Measurements from ENCODE around the gene CCDC34. TPM values are rescaled to one million over a fixed set of nuclear protein-coding genes. Genes with fewer than 3 reads are reported as not detected.

The CCDC34 gene
- total and polyA plus RNA-seq, 3 experiments from 2014 or later = 2.3 to 23.0 (median 22.4) TPM

GRCh38 chr11:27317751-27318150, 45.3 kb downstream of the CCDC34 start:
- no peaks in the 10 kb centered on the region for H3K4me1 ChIP-seq (ENCODE audit: insufficient read depth, low read length)
- H3K4me1 Mint-ChIP-seq = peaks cover 0 to 3% (median 0%) of the 10 kb centered on the region in 3 donors
- peaks cover 0 to 2% (median 0%) of the 10 kb centered on the region in 3 donors for H3K36me3 Mint-ChIP-seq
- no peak overlapping the region for H3K4me3 ChIP-seq (ENCODE audit: low read length)
- no peak overlapping the region for H3K27ac Mint-ChIP-seq
- POLR2A ChIA-PET = no interaction called here
- H3K27me3 Mint-ChIP-seq = peaks cover 0 to 11% of the 10 kb centered on the region in 2 donors
- CTCF ChIA-PET = no interaction called here
- H3K9me3 Mint-ChIP-seq = no peaks in the 10 kb centered on the region
- no peaks in the 10 kb centered on the region for H3K27me3 ChIP-seq (ENCODE audit: insufficient read depth, low read length, poor library complexity, severe bottlenecking)
- no peak overlapping the region for H3K27ac ChIP-seq (ENCODE audit: low read depth, low read length)
- no peak for DNase-seq
- no peaks in the 10 kb centered on the region for H3K36me3 ChIP-seq (ENCODE audit: insufficient read depth, low read length)
- no peak overlapping the region for H3K4me3 Mint-ChIP-seq
- H3K9me3 ChIP-seq (ENCODE audit: low read length) = no peaks in the 10 kb centered on the region

GRCh38 chr11:27315836-27316235, 47.2 kb downstream of the CCDC34 start:
- ChIA-PET CTCF (no interaction called here), POLR2A (no interaction called here)
- peaks cover 0 to 11% of the 10 kb centered on the region in 2 donors for H3K27me3 Mint-ChIP-seq
- no peaks in the 10 kb centered on the region for H3K36me3 ChIP-seq (ENCODE audit: insufficient read depth, low read length)
- no peak overlapping the region for H3K4me3 ChIP-seq (ENCODE audit: low read length)
- H3K27me3 ChIP-seq (ENCODE audit: insufficient read depth, low read length, poor library complexity, severe bottlenecking) = no peaks in the 10 kb centered on the region
- no peak overlapping the region for H3K4me3 Mint-ChIP-seq
- no peak overlapping the region for H3K27ac Mint-ChIP-seq
- DNase-seq = no peak
- peaks cover 0 to 3% (median 0%) of the 10 kb centered on the region in 3 donors for H3K4me1 Mint-ChIP-seq
- H3K9me3 ChIP-seq (ENCODE audit: low read length) = no peaks in the 10 kb centered on the region
- no peak overlapping the region for H3K27ac ChIP-seq (ENCODE audit: low read depth, low read length)
- no peaks in the 10 kb centered on the region for H3K4me1 ChIP-seq (ENCODE audit: insufficient read depth, low read length)
- H3K9me3 Mint-ChIP-seq = no peaks in the 10 kb centered on the region
- H3K36me3 Mint-ChIP-seq = no peaks in the 10 kb centered on the region

GRCh38 chr11:27313157-27313821, 49.7 kb downstream of the CCDC34 start:
- H3K27me3 Mint-ChIP-seq = peaks cover 0 to 18% of the 10 kb centered on the region in 2 donors
- H3K36me3 Mint-ChIP-seq = no peaks in the 10 kb centered on the region

GRCh38 chr11:27312110-27312509, 50.9 kb downstream of the CCDC34 start:
- Histone ChIP-seq H3K4me3 (ENCODE audit: low read length) (no peak overlapping the region), H3K4me1 (ENCODE audit: insufficient read depth, low read length) (no peaks in the 10 kb centered on the region), H3K9me3 (ENCODE audit: low read length) (no peaks in the 10 kb centered on the region), H3K36me3 (ENCODE audit: insufficient read depth, low read length) (no peaks in the 10 kb centered on the region), H3K27me3 (ENCODE audit: insufficient read depth, low read length, poor library complexity, severe bottlenecking) (no peaks in the 10 kb centered on the region), H3K27ac (ENCODE audit: low read depth, low read length) (no peak overlapping the region)
- ChIA-PET POLR2A (no interaction called here), CTCF (no interaction called here)
- Mint-ChIP-seq H3K36me3 (no peaks in the 10 kb centered on the region), H3K27me3 (peaks cover 2 to 18% of the 10 kb centered on the region in 2 donors), H3K4me1 (no peaks in the 10 kb centered on the region), H3K4me3 (no peak overlapping the region), H3K27ac (no peak overlapping the region), H3K9me3 (no peaks in the 10 kb centered on the region)
- DNase-seq = no peak

More at GRCh38 chr11:27313157-27313821, 49.7 kb downstream of the CCDC34 start:
- CTCF ChIA-PET = no interaction called here
- Mint-ChIP-seq H3K4me3 (no peak overlapping the region), H3K4me1 (no peaks in the 10 kb centered on the region), H3K27ac (no peak overlapping the region), H3K9me3 (no peaks in the 10 kb centered on the region)
- H3K36me3 ChIP-seq (ENCODE audit: insufficient read depth, low read length) = no peaks in the 10 kb centered on the region
- no peak for DNase-seq
- no peak overlapping the region for H3K27ac ChIP-seq (ENCODE audit: low read depth, low read length)
- POLR2A ChIA-PET = no interaction called here
- H3K9me3 ChIP-seq (ENCODE audit: low read length) = no peaks in the 10 kb centered on the region
- no peak overlapping the region for H3K4me3 ChIP-seq (ENCODE audit: low read length)
- no peaks in the 10 kb centered on the region for H3K27me3 ChIP-seq (ENCODE audit: insufficient read depth, low read length, poor library complexity, severe bottlenecking)
- H3K4me1 ChIP-seq (ENCODE audit: insufficient read depth, low read length) = no peaks in the 10 kb centered on the region

- Histone ChIP-seq H3K4me3 (ENCODE audit: low read length) (no peak overlapping the region), H3K27ac (ENCODE audit: low read depth, low read length) (no peak overlapping the region), H3K4me1 (ENCODE audit: insufficient read depth, low read length) (no peaks in the 10 kb centered on the region), H3K27me3 (ENCODE audit: insufficient read depth, low read length, poor library complexity, severe bottlenecking) (no peaks in the 10 kb centered on the region), H3K9me3 (ENCODE audit: low read length) (no peaks in the 10 kb centered on the region), H3K36me3 (ENCODE audit: insufficient read depth, low read length) (no peaks in the 10 kb centered on the region)
- no peaks in the 10 kb centered on the region for H3K4me1 Mint-ChIP-seq
- ChIA-PET POLR2A (no interaction called here), CTCF (no interaction called here)
- peaks cover 0 to 4% (median 0%) of the 10 kb centered on the region in 3 donors for H3K36me3 Mint-ChIP-seq
- no peak overlapping the region for H3K4me3 Mint-ChIP-seq
- peaks cover 2 to 22% of the 10 kb centered on the region in 2 donors for H3K27me3 Mint-ChIP-seq
- DNase-seq = no peak
- no peaks in the 10 kb centered on the region for H3K9me3 Mint-ChIP-seq
- H3K27ac Mint-ChIP-seq = no peak overlapping the region
These were observed 52.3 kb downstream of the CCDC34 start for GRCh38 chr11:27310707-27311106.

GRCh38 chr11:27310182-27310581, 52.8 kb downstream of the CCDC34 start:
- Mint-ChIP-seq H3K4me3 (no peak overlapping the region), H3K27ac (no peak overlapping the region), H3K27me3 (peaks cover 2 to 22% of the 10 kb centered on the region in 2 donors), H3K36me3 (peaks cover 0 to 4% (median 0%) of the 10 kb centered on the region in 3 donors), H3K9me3 (no peaks in the 10 kb centered on the region), H3K4me1 (no peaks in the 10 kb centered on the region)
- DNase-seq = no peak
- H3K4me3 ChIP-seq (ENCODE audit: low read length) = no peak overlapping the region
- no peaks in the 10 kb centered on the region for H3K36me3 ChIP-seq (ENCODE audit: insufficient read depth, low read length)
- H3K27ac ChIP-seq (ENCODE audit: low read depth, low read length) = no peak overlapping the region
- H3K27me3 ChIP-seq (ENCODE audit: insufficient read depth, low read length, poor library complexity, severe bottlenecking) = no peaks in the 10 kb centered on the region
- ChIA-PET POLR2A (no interaction called here), CTCF (no interaction called here)
- H3K4me1 ChIP-seq (ENCODE audit: insufficient read depth, low read length) = no peaks in the 10 kb centered on the region
- H3K9me3 ChIP-seq (ENCODE audit: low read length) = no peaks in the 10 kb centered on the region

GRCh38 chr11:27309046-27309445, 54.0 kb downstream of the CCDC34 start:
- Histone ChIP-seq H3K36me3 (ENCODE audit: insufficient read depth, low read length) (no peaks in the 10 kb centered on the region), H3K27ac (ENCODE audit: low read depth, low read length) (no peak overlapping the region), H3K27me3 (ENCODE audit: insufficient read depth, low read length, poor library complexity, severe bottlenecking) (no peaks in the 10 kb centered on the region), H3K4me1 (ENCODE audit: insufficient read depth, low read length) (no peaks in the 10 kb centered on the region), H3K4me3 (ENCODE audit: low read length) (no peak overlapping the region), H3K9me3 (ENCODE audit: low read length) (no peaks in the 10 kb centered on the region)
- Mint-ChIP-seq H3K4me1 (no peaks in the 10 kb centered on the region), H3K4me3 (no peak overlapping the region), H3K27me3 (peaks cover 2 to 17% of the 10 kb centered on the region in 2 donors), H3K36me3 (peaks cover 0 to 4% (median 0%) of the 10 kb centered on the region in 3 donors), H3K9me3 (peaks cover 0 to under 1% (median 0%) of the 10 kb centered on the region in 5 donors), H3K27ac (no peak overlapping the region)
- POLR2A ChIA-PET = no interaction called here
- CTCF ChIA-PET = no interaction called here
- no peak for DNase-seq

- H3K9me3 Mint-ChIP-seq = peaks cover 0 to 4% (median 0%) of the 10 kb centered on the region in 5 donors
- no peak overlapping the region for H3K27ac Mint-ChIP-seq
- no peaks in the 10 kb centered on the region for H3K9me3 ChIP-seq (ENCODE audit: low read length)
- peaks cover 2 to 15% of the 10 kb centered on the region in 2 donors for H3K27me3 Mint-ChIP-seq
- no peak overlapping the region for H3K4me3 ChIP-seq (ENCODE audit: low read length)
- H3K4me1 Mint-ChIP-seq = no peaks in the 10 kb centered on the region
- no peaks in the 10 kb centered on the region for H3K27me3 ChIP-seq (ENCODE audit: insufficient read depth, low read length, poor library complexity, severe bottlenecking)
- no peak overlapping the region for H3K27ac ChIP-seq (ENCODE audit: low read depth, low read length)
- ChIA-PET CTCF (no interaction called here), POLR2A (no interaction called here)
- no peaks in the 10 kb centered on the region for H3K4me1 ChIP-seq (ENCODE audit: insufficient read depth, low read length)
- no peak overlapping the region for H3K4me3 Mint-ChIP-seq
- H3K36me3 Mint-ChIP-seq = peaks cover 0 to 4% (median 0%) of the 10 kb centered on the region in 3 donors
- H3K36me3 ChIP-seq (ENCODE audit: insufficient read depth, low read length) = no peaks in the 10 kb centered on the region
- no peak for DNase-seq
These were observed 55.8 kb downstream of the CCDC34 start for GRCh38 chr11:27307232-27307631.
